GM21576 (cell line): ENCODE data around the gene CACNA1D.

ENCODE experiments used
- ATAC-seq: cut with Tn5 transposase; IDR thresholded peaks from one replicate; pipeline ENCODE4 v1.9.1; 2021; ENCODE audit warnings: mild to moderate bottlenecking, moderate library complexity; ENCODE audit not compliant: unreplicated experiment

Gene CACNA1D

DNA sequence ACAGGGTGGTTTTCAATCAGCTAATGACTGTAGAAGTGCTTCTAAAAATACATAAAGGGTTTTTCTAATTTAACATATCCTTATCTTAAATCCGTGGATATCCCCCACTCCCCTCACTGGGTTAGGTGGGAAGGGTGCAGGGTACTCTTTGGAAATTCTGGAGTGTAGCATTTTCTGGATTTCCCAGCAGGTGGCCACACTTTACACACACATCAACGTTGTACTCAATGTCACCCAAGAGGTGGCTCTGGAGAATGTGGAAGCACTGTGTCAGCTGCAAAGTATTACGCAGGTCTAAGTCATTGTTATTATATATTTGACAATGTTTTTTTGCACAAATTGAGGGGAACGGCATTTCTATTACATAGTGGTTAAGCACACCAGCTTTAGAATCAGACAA, 183.0 kb downstream of the CACNA1D start:
- ATAC-seq, result no peak

DNA sequence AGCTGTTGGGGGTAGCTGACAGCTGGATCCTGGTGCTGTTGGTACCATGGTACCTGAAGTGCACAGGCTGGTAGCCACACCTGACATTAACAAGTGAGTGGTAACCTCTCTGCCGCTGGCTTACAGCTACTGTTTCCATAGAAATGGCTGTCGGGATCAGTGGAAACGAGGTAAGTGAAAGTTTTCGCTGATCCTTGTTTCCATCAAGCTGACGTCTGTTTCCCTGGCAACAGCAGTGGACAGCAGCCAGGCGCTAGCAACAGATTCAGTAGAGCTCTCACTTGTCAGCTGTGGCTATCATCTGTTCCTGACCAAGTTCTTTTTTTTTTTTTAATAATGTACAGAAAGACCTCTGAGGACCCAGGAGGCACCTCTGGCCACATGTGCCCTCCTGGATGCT, 185.6 kb downstream of the CACNA1D start:
- ATAC-seq, result no peak

DNA sequence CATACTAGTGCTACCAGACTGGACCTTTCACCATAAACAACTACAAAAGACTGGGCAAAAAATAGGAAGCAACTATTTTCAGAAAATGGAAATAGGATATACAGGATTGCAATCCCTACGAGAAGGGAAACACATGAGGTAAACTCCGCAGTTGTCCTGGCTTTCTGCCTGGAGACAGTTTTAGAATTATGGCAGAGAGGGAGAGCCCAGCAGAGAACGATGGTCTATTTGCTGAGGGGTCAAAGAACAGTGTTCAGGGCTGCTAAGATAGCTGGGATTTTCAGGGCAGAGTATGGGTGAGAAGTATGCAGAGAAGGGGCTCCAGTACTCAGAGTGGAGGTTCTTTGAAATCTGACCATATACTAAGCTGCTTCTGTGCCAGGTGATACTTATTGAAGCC, 188.4 kb downstream of the CACNA1D start:
- ATAC-seq, result no peak

DNA sequence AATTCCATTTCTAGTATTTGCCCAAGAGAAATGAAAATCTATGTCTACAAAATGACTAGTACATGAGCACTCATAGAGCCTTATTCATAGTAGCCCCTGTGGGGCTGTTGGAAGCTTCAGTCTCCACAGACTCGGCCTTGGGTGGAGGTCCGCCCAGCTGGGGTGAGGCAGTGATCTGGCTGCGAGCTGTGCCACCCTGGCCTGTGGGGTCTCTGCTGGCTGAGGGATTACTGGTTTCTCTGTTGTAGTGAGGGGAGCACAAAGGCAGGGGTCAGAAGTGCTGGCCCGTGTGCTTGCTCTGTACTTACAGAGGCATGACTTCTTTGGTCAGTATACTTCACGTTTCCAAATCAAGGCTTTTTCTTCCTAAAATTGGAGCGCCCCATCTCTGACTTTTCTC, 193.7 kb downstream of the CACNA1D start:
- no peak for ATAC-seq

DNA sequence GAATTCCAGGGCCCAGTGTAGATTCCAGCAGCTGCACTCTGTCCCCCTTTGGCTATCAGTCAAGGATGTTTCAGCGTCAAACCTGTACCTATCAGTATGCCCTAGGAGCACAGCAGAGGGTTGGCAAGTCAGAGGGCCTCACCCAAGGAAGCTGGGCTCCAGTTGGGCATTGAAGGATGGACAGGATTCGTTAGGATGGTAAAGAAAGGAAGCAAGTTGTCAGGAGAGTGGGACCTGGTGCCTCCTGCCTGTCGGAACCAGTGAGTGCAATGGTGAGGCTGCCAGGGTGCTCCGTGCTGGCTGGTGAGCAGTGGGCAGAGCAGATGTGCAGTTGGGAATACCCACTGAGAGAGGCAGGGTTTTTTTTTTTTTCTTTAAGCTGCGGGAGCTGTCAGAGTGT, 194.6 kb downstream of the CACNA1D start:
- ATAC-seq, result no peak

DNA sequence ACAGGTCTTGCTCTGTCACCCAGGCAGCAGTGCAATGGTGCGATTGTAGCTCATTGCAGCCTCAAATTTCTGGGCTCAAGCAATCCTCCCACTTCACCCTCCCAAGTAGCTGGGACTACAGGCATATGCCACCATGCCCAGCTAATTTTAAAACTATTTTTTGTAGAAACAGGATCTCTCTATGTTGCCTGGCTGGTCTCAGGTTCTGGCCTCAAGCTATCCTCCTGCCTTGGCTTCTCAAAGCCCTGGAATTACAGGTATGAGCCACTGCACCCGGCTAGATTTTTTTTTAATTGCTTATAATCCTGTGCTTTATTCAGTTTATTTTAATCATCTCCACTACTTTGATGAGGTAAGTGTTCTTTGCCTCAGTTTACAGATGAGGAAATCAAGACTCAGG, 195.3 kb downstream of the CACNA1D start:
- ATAC-seq, result no peak

DNA sequence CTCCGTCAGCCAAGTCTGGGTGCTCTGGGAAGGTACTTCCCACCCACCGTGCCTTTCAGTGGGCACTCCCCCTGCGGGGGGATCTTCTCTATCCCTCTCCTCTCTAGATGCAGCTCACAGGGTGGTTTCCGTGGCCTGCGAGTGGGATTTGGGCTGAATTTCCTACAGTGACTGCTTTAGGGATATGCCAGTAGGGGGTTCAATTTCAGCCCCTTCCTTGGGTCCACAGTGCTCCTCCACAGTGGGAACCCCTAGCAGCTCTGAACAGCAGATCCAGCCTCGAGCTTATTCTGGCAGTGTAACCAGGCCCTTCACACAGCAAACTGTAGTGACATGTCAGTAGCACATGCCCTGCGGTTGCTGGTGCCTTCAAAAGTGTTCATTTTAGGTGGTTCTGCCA, 196.1 kb downstream of the CACNA1D start:
- ATAC-seq, result no peak

DNA sequence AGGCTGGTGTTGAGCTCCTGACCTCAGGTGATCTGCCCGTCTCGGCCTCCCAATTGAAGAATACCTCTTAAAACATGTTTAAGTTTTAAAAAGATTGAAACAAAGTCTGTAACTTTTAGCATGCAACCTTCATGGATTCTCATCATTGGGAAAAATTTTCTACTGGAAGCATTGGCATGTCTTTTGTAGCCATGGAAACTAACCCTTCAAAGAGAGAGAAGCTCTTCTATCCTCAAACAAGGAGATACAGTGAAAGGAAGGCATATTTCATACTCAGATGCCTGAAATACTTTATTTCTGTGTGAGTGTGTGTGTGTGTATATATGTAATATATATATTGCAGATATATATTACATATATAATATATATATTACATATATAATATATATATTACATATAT, 196.9 kb downstream of the CACNA1D start:
- no peak for ATAC-seq

DNA sequence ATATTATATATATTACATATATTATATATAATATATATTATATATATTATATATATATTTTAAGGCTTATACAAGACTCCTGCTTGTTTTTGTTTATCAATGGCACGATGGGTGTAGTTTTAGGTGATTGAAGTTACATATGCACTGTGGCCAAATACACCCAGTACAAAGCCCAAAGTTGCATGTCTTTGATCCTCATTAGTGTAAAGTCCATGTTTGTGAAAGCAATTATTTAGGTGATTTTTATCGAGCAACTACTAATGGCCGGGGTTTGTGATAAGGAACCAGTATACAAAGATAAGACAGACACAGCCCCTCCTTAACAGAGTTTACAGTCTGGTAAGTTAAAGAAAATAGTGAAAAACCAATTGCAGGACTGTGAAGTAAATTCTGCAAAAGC, 197.5 kb downstream of the CACNA1D start:
- no peak for ATAC-seq

DNA sequence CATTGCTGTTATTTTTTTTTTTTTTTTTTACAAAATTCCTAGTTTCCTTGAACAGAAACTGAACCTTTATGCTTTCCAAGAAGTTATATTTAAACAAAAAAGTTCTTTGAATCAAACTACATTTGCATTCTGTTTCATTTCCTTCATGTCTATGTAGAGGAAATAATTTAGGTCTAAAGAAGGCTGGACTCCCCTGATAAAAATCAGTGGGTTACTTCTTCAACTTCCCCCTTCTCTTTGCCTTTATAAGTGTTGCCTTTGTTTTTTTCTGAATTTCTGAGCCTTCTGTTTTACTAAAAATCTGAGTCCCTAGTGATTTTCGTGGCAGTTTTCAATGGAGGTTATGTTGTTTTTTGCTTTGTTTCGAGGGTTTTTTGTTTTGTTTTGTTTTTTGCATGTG, 199.0 kb downstream of the CACNA1D start:
- ATAC-seq, result no peak

DNA sequence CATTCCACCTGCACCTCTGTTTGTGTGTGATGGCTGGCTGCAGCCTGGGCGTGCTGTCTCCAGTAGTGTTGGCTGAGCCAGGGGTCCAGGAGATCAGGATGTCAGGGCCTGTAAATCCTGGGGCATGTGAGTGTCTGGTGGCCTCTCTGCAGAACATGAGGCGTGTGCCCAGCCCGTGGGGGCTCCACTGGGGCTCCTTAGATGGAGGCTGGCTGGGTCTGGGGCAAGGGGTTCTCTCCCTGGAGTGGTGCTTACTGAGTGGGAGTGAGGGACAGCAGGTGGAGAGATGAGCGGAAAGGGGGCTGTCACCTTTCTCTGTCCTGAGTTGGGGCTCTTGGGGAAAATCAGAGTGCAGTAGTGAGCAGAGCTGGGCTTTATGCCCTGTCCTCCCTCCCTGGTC, 199.6 kb downstream of the CACNA1D start:
- ATAC-seq, result no peak

DNA sequence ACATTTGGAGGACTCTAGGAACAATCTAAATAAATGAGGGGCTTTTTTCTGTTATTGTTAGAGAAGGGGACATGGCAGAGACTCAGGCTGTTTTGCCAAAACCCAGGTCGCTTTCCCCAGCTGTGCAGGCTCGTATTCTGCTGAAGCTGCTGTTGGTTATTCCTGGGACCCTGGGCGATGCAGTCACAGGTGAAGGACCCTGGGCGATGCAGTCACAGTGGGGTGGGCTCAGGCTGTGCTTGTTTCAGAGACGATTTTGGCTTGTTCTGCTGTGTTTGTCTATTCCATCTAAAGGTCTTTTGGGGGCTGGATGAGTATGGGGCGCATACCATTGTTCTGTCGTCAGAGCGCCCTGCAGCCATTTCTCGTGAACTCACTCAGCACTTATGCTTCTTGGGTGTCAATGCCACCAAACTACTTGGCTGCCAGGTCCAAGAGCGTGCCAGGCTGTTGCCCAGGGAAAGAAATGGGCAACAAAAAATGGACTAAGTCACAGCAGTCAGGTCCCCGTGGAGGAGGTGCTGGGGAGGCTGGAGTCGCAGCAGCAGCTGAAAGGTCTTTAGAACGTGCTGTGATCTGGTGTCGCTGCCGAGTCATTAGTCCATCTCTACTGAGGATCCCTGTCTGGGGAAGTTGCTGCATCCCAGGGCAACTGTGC, 200.4 kb downstream of the CACNA1D start:
- ATAC-seq, result no peak

DNA sequence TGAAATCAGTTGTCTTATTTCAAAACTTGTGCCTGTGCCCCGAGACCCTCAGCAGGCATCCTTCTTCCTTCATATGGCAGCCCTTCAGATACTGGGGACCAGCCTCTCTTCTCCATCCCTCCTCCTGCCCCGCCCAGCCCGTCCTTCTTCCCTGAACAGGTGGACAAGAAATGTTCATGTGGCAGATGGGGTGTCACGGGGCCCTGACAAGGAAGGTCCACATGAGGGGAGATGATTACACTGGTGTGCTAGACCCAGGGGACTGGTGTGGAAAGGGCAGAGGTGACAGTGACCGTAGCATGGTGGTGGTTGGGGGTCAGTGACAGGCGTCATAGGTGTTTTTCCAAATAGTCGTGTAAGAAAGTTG, 200.9 kb downstream of the CACNA1D start:
- ATAC-seq, result no peak

DNA sequence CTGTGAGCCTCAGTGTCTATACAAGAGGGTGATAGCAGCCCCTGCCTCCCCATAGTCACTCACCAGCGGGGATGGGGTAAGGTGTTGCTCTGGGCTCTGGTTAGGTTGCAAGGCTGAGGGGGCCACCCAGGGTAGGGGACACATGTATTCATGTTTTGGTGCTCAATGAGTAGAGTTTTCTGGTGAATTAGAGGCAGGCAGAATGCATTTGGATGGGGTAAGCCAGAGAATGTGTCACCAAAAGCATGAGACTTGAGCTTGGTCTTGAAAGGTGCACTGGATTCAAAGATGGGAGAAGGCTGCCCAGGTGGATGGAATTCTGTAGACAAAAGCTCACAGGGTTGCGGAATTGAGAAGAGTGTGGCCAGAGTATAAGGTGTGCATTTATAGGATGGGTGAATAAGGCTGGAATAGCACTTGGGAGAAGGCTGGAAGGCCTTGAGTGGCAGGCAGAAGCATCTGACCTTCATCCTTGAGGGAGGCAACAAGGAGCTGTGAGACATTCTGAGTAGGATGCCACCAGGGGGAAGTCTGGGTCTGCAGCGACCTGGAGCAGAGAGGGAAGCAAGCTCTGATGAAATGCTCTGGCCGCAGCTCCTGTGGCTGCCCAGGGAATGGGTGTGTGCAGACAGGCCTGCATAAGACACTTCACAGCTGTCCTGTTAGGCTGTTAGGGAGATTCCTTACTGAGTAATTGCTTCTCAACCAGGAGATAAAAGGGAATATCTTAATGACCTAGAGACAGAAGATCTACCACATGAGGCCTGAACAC, 202.2 kb downstream of the CACNA1D start:
- ATAC-seq, result no peak

DNA sequence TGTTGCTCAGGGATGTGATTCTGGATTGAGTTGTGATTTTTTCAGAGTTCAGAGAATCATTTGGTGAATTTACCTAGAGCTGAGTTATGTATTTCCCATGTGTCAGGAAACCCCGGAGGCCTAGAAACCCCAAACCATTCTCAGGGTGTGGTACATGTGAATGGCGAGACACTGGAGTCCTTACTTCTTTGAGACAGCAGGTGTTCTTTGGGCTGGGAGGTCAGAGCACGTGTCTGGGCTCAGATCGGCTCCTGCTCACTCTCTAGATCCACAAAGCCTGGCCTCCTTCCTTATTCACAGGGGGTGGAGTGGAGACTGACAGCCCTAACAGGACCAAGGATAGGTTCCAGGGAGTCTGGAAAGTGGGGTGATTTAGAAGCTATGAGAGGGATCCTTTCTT, 206.0 kb downstream of the CACNA1D start:
- no peak for ATAC-seq

DNA sequence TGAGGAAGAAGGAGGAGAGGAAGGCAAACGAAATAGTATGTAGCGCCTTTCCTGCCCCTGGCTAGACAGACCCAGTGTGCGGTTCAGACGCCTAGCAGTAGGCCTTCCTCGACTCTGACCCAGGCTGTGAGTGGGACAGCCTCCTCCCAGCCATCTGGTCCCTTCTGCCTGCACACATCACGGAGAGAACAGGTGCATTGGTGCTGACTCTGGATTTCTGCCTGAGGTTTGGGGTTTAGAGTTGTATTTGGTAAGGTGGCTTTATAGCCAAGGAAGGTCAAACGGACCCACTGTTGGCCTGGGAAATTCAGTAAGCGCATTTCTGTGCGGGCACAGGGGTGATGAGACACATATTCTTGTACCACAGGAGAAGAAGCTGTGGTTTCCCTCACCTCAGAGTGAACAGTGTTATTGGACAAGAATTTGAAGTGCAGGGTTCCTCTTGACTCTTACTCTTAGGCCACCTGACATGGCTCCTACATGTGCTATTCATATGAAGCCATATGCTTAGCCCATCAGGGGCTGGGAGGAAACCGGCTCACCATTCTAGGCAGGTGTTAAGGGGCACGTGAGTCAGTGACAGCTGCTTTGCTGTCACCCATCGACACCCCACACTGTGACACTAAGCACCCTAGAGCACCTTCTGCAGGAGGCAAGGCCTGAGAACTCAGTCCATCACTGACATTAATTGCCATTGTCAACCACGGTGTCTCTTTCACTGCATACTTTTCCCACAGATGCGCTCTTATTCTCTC, 208.5 kb downstream of the CACNA1D start:
- no peak for ATAC-seq

DNA sequence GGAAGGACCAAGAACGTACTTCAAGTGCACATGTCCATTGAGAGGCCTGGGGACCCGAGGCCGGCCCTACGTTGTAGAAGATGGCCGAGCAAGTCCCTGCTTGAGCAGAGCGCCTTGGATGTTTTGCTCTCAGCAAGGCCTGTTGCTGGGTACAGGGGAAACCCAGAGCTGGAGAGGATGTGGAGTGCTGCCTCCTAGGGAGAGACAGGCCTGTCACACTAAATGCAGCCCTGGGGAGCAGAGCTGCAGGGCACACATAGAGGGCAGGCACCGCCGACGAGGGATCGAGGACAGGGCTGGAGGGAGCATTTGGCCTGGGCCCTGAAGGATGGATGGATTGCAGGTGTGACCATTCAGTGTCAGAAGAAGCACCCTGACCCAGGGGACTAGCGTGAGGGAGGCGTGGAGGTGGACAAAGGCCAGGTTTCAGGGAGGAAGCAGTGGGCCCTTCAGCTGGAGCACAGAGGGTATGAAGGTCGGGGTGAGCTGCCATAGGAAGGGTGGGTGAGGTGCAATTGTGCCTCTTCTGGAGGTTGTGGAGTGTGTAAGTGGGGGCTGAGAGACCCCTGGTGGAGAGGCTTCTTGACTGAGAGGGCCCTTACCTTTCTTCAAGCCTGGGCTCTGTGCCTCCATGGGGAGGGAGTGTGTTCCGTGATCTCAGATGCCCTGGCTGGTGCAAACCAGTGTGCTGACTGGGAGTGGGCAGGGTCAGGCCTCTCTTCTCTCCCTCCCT, 209.4 kb downstream of the CACNA1D start:
- no peak for ATAC-seq

DNA sequence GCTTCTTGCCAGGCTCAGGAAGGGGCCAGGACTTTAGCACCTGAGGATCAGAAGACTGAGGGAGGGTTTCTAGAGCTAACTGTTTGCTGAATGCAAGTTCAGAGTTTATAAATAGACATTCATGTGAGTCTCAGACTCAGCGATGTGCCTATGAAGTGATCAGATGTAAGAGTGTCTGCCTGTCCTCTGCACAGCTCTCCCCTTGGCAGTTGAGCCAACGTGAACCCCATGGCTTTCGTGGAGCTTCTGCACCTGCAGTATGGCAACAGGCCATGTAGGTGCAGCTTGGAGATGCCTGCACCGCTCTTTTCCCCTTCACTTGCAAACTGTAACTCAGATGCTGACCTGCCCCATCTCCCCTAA, 209.9 kb downstream of the CACNA1D start:
- no peak for ATAC-seq

DNA sequence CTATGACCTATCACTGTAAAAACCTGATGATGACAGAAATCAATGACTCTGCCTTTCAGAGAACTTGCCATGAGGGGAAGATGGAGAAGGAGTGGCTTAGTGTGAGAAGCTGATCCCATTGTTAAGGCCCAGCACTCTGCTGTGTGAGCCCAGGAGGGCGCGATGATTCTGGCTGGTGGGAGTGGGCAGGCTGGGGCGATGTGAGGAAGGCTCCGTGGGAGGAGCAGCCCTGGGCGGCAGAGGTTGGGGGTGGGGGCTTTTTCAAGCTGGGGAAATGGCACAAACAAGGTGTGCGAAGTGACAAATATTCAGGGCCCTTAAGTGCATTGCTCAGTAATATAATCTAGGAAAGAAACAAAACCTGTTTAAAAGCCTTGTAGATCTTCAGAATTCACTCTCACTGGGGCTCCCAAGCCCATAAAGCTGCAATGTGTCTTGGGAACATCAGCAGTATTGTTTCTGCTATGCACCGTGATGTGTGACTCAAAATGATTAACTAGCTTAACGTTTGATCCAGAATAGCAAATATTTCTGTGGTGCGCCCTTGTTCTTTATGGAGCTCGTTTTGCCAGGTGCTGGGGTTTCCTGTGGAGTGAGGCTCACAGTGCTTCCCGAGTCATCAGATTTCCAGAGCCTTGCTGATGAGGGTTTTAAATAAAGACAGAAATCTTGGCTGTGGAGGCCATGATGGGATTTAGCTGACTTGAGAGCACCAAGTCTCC, 210.8 kb downstream of the CACNA1D start:
- no peak for ATAC-seq

DNA sequence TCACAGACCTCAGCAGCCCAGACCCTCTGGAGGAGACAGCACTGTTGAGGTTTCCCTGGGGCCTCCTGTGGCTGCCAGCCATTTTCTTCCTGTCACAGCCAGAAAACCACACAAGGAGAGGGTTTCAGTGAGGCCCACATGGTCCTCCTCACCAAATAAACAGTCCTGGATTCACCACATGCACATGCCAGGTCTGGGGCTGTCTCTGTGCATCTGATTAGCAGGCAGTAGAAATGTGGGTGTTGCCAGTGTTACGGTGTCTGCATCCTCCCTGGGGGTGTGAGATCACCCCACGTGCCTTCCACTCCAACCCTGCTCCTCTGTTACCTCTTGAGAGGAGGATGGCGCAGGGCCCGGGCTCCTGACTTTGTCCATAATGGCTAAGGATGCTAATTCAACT, 211.4 kb downstream of the CACNA1D start:
- no peak for ATAC-seq

DNA sequence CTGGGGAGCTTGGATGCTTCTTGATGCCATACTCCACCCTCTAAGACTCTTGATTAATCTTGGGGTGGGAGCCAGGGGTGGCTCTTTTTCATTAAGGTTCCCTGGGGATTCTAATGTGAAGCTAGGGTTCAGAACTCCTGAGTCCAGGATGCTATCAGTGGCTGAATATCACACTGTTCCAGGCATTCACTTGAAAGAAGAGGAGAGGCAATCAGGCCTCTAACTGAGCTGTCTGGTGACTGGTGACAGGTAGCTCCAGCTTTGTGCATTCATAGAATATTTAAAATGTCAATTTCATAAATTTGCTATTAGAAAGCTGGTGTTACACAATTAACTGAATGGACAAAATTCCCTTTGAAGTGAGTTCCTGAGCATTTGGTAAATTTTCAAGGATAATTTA, 212.8 kb downstream of the CACNA1D start:
- ATAC-seq, result no peak
